Stimulated activated CD8-positive, alpha-beta memory T cell treated with anti-CD3 and anti-CD28 coated beads, Interleukin-4, amount 100 ng/mL, for 24 hours (primary cell): ENCODE measurements around the gene GDPD4.

ENCODE experiments used
- DNase-seq: peaks from one replicate; pipeline ENCODE4 v3.0.0-alpha.2; 2020; ENCODE audit warnings: low read depth

The GDPD4 gene

GRCh38 chr11:77294040-77294439, 7.4 kb downstream of the GDPD4 start:
- no peak for DNase-seq

GRCh38 chr11:77289737-77290136, 11.7 kb downstream of the GDPD4 start:
- no peak for DNase-seq

DNA sequence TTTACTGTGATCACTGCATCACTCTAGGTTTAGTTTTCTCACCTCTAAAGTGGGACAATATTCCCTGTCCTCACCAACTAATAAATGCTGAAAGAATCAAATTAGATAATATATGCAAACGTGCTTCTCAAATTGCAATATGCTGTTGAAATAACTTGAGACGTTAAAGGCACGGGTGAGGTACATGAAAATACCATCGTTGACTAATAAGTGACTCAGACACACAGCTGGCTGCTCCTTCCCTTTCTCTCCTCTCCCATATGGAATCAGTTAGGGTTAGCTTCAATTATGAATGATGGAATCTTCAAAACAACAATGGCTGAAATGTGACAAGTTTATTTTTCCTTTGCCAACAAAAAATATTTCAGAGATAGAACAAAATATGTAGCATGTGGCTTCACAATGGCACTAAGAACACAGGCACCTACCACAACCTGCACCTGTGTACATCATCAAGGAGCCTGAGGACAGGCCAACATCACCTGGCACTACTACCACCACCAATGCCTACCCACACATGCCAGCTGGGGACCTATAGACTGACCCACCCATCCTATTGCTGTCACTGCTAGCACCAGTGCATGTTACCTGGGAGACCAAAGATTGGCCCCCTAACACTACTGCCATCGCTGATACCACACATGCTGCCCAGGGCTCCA, 13.7 kb downstream of the GDPD4 start:
- no peak for DNase-seq

DNA sequence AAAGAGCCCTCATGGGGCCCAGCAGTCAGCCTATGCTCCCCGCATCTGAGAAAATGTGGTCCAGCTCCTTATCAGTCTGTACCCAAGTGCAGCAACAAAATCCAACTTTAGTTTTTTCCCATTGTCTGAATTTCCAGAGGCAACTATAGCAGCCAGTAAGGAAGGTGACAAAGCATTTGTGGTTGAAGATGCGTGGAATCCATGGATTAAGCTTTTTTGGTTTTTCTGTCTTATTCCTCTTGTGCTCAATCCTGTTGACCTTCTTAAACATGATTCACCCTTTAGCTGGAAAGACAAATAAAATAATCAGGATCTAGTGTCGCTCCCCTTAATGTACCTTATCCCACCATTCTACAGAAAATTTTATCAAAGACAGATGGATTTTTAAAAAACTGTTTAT, 14.3 kb downstream of the GDPD4 start:
- no peak for DNase-seq

GRCh38 chr11:77284476-77285468, 16.7 kb downstream of the GDPD4 start:
- no peak for DNase-seq

GRCh38 chr11:77283101-77283500, 18.4 kb downstream of the GDPD4 start:
- DNase-seq: no peak

- DNase-seq: no peak
These were observed 22.6 kb downstream of the GDPD4 start for GRCh38 chr11:77278595-77279506.

DNA sequence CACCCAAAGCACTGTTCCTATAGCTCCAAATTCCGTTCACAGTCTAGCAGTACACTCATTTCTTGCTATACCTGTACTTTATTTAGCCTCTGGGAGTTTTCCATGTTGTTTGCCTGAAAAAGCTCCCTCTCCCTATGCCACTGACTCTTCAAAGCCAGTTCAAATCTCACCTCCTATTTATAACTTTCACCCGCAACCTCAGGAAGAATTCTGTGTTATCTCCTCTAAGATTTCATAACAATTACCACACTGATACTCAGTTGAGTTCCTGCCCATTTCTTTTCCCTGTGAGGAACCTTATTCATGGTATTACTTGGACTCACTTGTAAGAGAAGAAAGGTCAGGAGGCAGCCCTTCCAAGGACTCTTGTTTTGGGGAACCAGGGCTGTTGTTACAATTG, 25.2 kb downstream of the GDPD4 start:
- no peak for DNase-seq

DNA sequence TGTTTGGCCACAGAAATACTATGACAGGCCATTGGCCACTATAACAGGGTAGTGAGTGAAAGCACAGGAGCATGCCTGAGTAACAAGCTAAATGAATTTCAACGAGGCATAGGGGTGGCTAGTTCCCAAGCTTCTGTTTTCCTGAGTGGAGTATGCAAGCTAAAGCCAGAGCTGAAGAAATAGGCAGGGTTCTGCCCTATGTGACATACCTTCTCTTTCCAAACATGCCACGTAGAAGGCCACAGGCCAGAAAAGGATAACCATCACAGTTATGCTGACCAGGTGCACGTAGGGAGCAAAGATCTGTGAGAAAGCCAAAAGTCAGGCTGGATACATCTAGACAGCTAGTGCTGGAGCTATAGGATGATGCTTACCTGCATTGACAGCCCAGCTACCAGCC, 30.6 kb downstream of the GDPD4 start:
- DNase-seq: no peak

DNA sequence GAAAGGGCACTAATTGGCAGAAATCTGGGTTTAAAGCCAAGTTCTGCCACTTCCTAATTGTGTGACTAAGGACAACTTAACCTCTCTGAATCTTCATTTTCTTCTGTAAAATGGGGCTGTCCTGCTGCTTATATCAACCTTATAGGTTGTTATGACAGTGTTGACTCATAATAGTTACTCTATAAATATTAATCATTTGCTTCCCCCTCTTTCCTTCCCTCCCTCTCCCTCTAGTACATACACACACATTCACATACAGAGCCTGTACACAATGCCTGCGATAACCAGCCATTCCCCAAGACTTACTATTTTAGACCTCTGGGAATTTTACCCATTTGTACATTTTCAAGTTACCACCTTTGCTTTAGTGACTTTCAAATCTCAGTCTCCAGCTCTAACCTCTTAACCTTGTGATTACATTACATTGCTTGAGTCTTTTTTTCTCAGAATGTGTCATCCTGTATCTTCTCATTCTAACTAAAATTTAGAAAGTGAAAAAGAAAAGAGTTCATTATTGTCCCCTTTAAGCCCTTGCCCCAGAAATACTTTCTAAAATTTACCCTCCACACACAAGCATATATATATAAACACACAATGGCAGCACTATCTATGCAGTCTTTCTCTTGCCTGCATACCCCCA, 31.9 kb downstream of the GDPD4 start:
- DNase-seq: no peak

DNA sequence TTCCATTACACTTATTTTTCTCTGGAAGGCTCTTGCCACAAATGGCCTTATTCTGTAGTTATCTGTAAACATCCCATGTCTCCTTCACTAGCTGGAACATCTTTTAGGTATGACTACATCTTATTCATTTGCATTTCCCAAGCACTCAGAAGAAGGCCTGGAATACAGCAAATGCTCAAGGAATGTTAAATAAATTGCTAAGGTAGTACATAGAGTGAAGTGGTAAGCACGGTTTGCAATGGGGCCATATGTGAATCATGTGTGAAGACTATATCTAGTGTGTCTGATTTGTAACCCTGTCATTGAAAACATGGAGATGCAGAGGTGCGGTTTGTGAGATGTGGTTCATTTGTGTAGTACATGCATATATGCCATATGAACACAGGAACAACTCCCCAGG, 33.5 kb downstream of the GDPD4 start:
- no peak for DNase-seq

- no peak for DNase-seq
These were observed 34.7 kb downstream of the GDPD4 start for GRCh38 chr11:77266766-77267165.

- no peak for DNase-seq
These were observed 38.7 kb downstream of the GDPD4 start for GRCh38 chr11:77262803-77263202.

- no peak for DNase-seq
These were observed 41.8 kb downstream of the GDPD4 start for GRCh38 chr11:77259641-77260040.

DNA sequence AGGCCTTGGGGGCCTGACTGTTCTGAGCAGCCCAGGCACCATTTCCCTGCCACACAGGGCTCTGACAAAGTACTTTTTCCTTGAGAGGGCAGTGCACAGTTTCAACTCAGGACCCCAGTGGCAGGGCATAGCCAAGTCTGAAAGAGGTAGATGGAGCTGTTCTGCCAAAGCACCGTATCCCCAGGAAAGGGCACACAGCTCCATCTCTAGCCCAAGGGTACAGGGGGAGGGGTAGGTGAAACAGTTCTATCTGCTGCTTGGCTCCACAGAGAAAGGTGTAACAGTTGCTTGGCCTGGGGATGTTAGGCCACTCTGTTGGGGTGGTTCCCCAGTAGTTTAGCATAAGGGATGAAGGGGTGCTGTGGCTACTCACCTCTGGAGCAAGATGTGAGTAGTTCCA, 47.8 kb downstream of the GDPD4 start:
- DNase-seq: no peak

GRCh38 chr11:77252555-77253270, 48.8 kb downstream of the GDPD4 start:
- no peak for DNase-seq

DNA sequence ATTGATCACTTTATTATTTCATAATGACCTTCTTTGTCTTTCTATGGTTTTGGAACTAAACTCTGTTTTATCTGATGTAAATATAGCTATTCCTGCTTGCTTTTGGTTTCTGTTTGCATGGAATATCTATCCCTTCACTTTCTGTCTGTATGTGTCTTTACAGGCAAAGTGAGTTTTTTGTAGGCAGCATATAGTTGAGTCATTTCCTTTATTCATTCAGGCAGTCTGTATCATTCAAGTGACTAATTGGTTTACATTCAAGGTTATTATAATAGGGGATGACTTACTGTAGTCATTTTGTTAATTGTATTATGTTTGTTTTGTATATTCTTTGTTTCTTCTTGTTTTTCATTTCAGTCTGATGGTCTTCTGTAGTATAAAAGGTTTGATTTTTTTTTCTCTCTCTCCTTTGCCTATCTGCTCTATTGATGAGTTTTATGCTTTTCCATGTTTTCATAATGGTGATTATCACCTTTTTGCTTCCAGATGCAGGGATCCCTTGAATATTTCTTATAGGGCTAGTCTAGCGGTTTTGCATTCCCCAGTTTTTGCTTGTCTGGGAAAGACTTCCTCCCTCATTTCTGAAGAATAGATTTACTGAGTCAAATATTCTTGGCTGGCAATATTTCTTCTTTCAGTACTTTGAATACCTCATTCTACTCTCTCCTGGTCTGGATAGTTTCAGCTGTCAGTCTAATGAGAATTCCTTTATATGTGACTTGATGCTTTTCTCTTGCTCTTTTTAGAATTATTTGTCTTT, 50.4 kb downstream of the GDPD4 start:
- no peak for DNase-seq

GRCh38 chr11:77249427-77249826, 52.1 kb downstream of the GDPD4 start:
- no peak for DNase-seq

GRCh38 chr11:77244277-77245027, 57.0 kb downstream of the GDPD4 start:
- DNase-seq: no peak

DNA sequence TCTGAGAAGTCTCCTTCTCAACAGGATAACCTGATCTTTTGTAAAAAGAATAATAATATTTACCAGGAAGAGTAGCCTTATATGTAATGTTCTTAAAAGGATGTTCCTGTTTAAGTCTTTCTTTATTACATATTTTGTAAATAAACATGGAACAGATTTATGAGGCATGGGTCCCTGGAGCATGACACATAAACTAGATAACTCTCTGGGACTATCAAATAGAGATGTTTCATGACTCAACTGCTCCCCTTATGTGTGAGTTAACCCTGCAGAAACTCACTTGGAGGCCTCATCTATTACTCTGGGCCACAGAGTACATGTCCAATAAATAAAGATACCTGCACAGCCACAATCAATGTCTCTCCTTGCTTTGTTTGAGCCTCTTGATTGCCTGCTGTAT, 64.6 kb downstream of the GDPD4 start:
- no peak for DNase-seq
